ENCODE data around the gene CDH4.
"Not testable (repeated sequence)": the region's sequence is repeated elsewhere in the genome, so short reads cannot be mapped to it uniquely, and the experiment has no call there.

The CDH4 gene

GRCh38 chr20:61422636-61423425 lies 170.8 kb downstream of the CDH4 start:
- no peak for DNase-seq

- no peak for DNase-seq
These were observed 172.1 kb downstream of the CDH4 start for GRCh38 chr20:61424011-61424627.

- DNase-seq: no peak
These were observed 172.8 kb downstream of the CDH4 start for GRCh38 chr20:61424628-61425420.

- DNase-seq: not testable (repeated sequence)
These were observed 173.5 kb downstream of the CDH4 start for GRCh38 chr20:61425541-61425991.

- no peak for DNase-seq
These were observed 174.3 kb downstream of the CDH4 start for GRCh38 chr20:61426352-61426751.

GRCh38 chr20:61429458-61430227 lies 177.6 kb downstream of the CDH4 start:
- DNase-seq: no peak

GRCh38 chr20:61430228-61430624 lies 178.2 kb downstream of the CDH4 start:
- DNase-seq: no peak

- DNase-seq: no peak
These were observed 181.1 kb downstream of the CDH4 start for GRCh38 chr20:61433176-61433575.

- DNase-seq: no peak
These were observed 181.8 kb downstream of the CDH4 start for GRCh38 chr20:61433816-61434215.

GRCh38 chr20:61434341-61434781 lies 182.3 kb downstream of the CDH4 start:
- no peak for DNase-seq

- DNase-seq: no peak
These were observed 183.2 kb downstream of the CDH4 start for GRCh38 chr20:61435184-61435822.

GRCh38 chr20:61435823-61436220 lies 183.8 kb downstream of the CDH4 start:
- DNase-seq: no peak

GRCh38 chr20:61436283-61436666 lies 184.2 kb downstream of the CDH4 start:
- no peak for DNase-seq

GRCh38 chr20:61436667-61437279 lies 184.7 kb downstream of the CDH4 start:
- no peak for DNase-seq

- DNase-seq: no peak
These were observed 185.5 kb downstream of the CDH4 start for GRCh38 chr20:61437280-61438206.

- no peak for DNase-seq
These were observed 186.2 kb downstream of the CDH4 start for GRCh38 chr20:61438285-61438684.

- DNase-seq: no peak
These were observed 187.2 kb downstream of the CDH4 start for GRCh38 chr20:61439251-61439650.

GRCh38 chr20:61440548-61441055 lies 188.5 kb downstream of the CDH4 start:
- no peak for DNase-seq

GRCh38 chr20:61441537-61441936 lies 189.5 kb downstream of the CDH4 start:
- no peak for DNase-seq

- no peak for DNase-seq
These were observed 190.1 kb downstream of the CDH4 start for GRCh38 chr20:61442075-61442670.

All from NCI-H1105 (cell line).